Neural cell (in vitro differentiated cells): ENCODE measurements around the gene IGF2BP2. TPM values are rescaled to one million over a fixed set of nuclear protein-coding genes. Genes with fewer than 3 reads are reported as not detected.
A peak's percentile ranks its signal among the peaks of the same experiment; 100 is the strongest.

ENCODE experiments used
- H2AFZ ChIP-seq: fragments of 200-600, 300-800 bp; sonication (generic), shearing (Covaris generic); 2 replicates; pipeline ENCODE4 v1.6.0; 2014; ENCODE audit warnings: low read depth, mild to moderate bottlenecking, antibody characterized with exemption, low read length, moderate library complexity
- H3F3A ChIP-seq: fragments of 200-600 bp; shearing (Covaris generic); 2 replicates; pipeline ENCODE4 v1.6.1; 2016; ENCODE audit warnings: mild to moderate bottlenecking, moderate library complexity, mixed read lengths, antibody characterized with exemption, low read length; ENCODE audit not compliant: insufficient read depth, poor library complexity, severe bottlenecking
- H3K27ac ChIP-seq: fragments of 200-600, 300-800 bp; sonication (generic), shearing (Covaris generic); 2 replicates; pipeline ENCODE4 v1.5.1; 2014; ENCODE audit warnings: mild to moderate bottlenecking, low read length, moderate library complexity
- H3K27me3 ChIP-seq: fragments of 300-800, 200-600 bp; sonication (generic), shearing (Covaris generic); 2 replicates; pipeline ENCODE4 v1.6.0; 2014; ENCODE audit warnings: mild to moderate bottlenecking, low read depth, low read length, moderate library complexity; ENCODE audit not compliant: insufficient read depth
- H3K36me3 ChIP-seq: fragments of 300-800, 200-600 bp; sonication (generic), shearing (Covaris generic); 2 replicates; pipeline ENCODE4 v1.5.1; 2014; ENCODE audit warnings: mild to moderate bottlenecking, antibody characterized with exemption, low read length, moderate library complexity; ENCODE audit not compliant: insufficient read depth
- H3K4me2 ChIP-seq: fragments of 300-800, 200-600 bp; sonication (generic), shearing (Covaris generic); 2 replicates; pipeline ENCODE4 v1.6.0; 2014; ENCODE audit warnings: mild to moderate bottlenecking, low read length
- H3K4me3 ChIP-seq: fragments of 300-800, 200-600 bp; sonication (generic), shearing (Covaris generic); 2 replicates; pipeline ENCODE4 v1.5.1; 2014; ENCODE audit warnings: mild to moderate bottlenecking, low read length, moderate library complexity
- H3K79me2 ChIP-seq: fragments of 200-600 bp; shearing (Covaris generic); replicated peaks from 2 replicates; pipeline ENCODE4 v1.6.0; 2014; ENCODE audit warnings: mild to moderate bottlenecking, low read length, moderate library complexity; ENCODE audit not compliant: insufficient read depth
- H3K9ac ChIP-seq: fragments of 300-800, 200-600 bp; sonication (generic), shearing (Covaris generic); 2 replicates; pipeline ENCODE4 v1.6.1; 2016; ENCODE audit warnings: mild to moderate bottlenecking, low read length, mixed read lengths
- H3K9me2 ChIP-seq: fragments of 200-600 bp; shearing (Covaris generic); 2 replicates; pipeline ENCODE4 v1.6.1; 2016; ENCODE audit warnings: mild to moderate bottlenecking, low read length, mixed read lengths; ENCODE audit not compliant: insufficient read depth
- H3K9me3 ChIP-seq: fragments of 200-600, 300-800 bp; sonication (generic), shearing (Covaris generic); 2 replicates; pipeline ENCODE4 v1.6.1; 2016; ENCODE audit warnings: mild to moderate bottlenecking, mixed run types, low read length, moderate library complexity, mixed read lengths
- H4K20me1 ChIP-seq: fragments of 200-600 bp; shearing (Covaris generic); 2 replicates; pipeline ENCODE4 v1.6.1; 2016; ENCODE audit warnings: mild to moderate bottlenecking, mixed run types; ENCODE audit not compliant: insufficient read depth
- CTCF ChIP-seq: fragments of 450-650 bp; IDR thresholded peaks from 2 replicates; pipeline ENCODE4 v1.5.1; 2014; ENCODE audit warnings: antibody characterized with exemption, mild to moderate bottlenecking, moderate library complexity; ENCODE audit not compliant: poor library complexity, severe bottlenecking
- EP300 ChIP-seq: fragments of 450-650 bp; conservative IDR thresholded peaks from 2 replicates; pipeline ENCODE4 v1.6.1; 2014; ENCODE audit warnings: antibody characterized with exemption, mild to moderate bottlenecking, moderate library complexity; ENCODE audit not compliant: poor library complexity, severe bottlenecking
- MXI1 ChIP-seq: fragments of 450-650 bp; conservative IDR thresholded peaks from 2 replicates; pipeline ENCODE4 v1.6.1; 2014; ENCODE audit warnings: antibody characterized with exemption, mild to moderate bottlenecking; ENCODE audit not compliant: poor library complexity, severe bottlenecking
- POLR2AphosphoS5 ChIP-seq: IDR thresholded peaks from 2 replicates; pipeline ENCODE4 v1.6.1; 2012
- RAD21 ChIP-seq: fragments of 450-650 bp; conservative IDR thresholded peaks from 2 replicates; pipeline ENCODE4 v1.6.1; 2014; ENCODE audit warnings: antibody characterized with exemption, mild to moderate bottlenecking, moderate library complexity
- REST ChIP-seq: IDR thresholded peaks from 2 replicates; pipeline ENCODE4 v1.6.1; 2012; ENCODE audit warnings: borderline replicate concordance
- SMC3 ChIP-seq: fragments of 450-650 bp; conservative IDR thresholded peaks from 2 replicates; pipeline ENCODE4 v1.6.1; 2014; ENCODE audit warnings: antibody characterized with exemption, mild to moderate bottlenecking, moderate library complexity; ENCODE audit not compliant: poor library complexity
- TAF1 ChIP-seq: IDR thresholded peaks from 2 replicates; pipeline ENCODE4 v1.6.1; 2012; ENCODE audit warnings: low read depth
- polyA plus RNA-seq: library from polyadenylated mRNA; depleted of rRNA; stranded (reverse); fragments of >200 nt; gene quantifications from 2 replicates; pipeline ENCODE4 v1.2.3, GENCODE V29; 2014

IGF2BP2 gene
- polyA plus RNA-seq, 1 donor from 2014 or later = 46.6 TPM

GRCh38 chr3:185631108-185631507 is 193.7 kb downstream of the IGF2BP2 start:
- Histone ChIP-seq H3K9ac (no peak overlapping the region), H3F3A (no peaks in the 10 kb centered on the region), H3K9me2 (no peaks in the 10 kb centered on the region)

GRCh38 chr3:185630182-185630622 is 194.6 kb downstream of the IGF2BP2 start:
- no peaks in the 10 kb centered on the region for H3K27me3 ChIP-seq
- no peak overlapping the region for H3K9ac ChIP-seq
- no peaks in the 10 kb centered on the region for H4K20me1 ChIP-seq
- no peaks in the 10 kb centered on the region for H3F3A ChIP-seq
- H3K27ac ChIP-seq = no peak overlapping the region
- TF ChIP-seq TAF1 (no peak), SMC3 (no peak), POLR2AphosphoS5 (peak; percentile 12), CTCF (no peak), RAD21 (no peak)
- no peak overlapping the region for H2AFZ ChIP-seq
- H3K79me2 ChIP-seq = no peaks in the 10 kb centered on the region
- no peaks in the 10 kb centered on the region for H3K36me3 ChIP-seq
- no peak overlapping the region for H3K4me2 ChIP-seq
- no peaks in the 10 kb centered on the region for H3K9me3 ChIP-seq
- H3K9me2 ChIP-seq = no peaks in the 10 kb centered on the region
- no peak overlapping the region for H3K4me3 ChIP-seq

More at GRCh38 chr3:185631108-185631507, 193.7 kb downstream of the IGF2BP2 start:
- H4K20me1 ChIP-seq = no peaks in the 10 kb centered on the region
- no peaks in the 10 kb centered on the region for H3K27me3 ChIP-seq
- no peak overlapping the region for H3K4me3 ChIP-seq
- H3K36me3 ChIP-seq = no peaks in the 10 kb centered on the region
- H3K4me2 ChIP-seq = no peak overlapping the region
- no peak overlapping the region for H3K27ac ChIP-seq
- TF ChIP-seq EP300 = no peak
- TF ChIP-seq TAF1 = no peak
- TF ChIP-seq RAD21 = no peak
- TF ChIP-seq REST = no peak
- no peak for TF ChIP-seq SMC3
- no peak for TF ChIP-seq POLR2AphosphoS5
- TF ChIP-seq MXI1 = no peak
- TF ChIP-seq CTCF = no peak
- H3K79me2 ChIP-seq = no peaks in the 10 kb centered on the region
- H2AFZ ChIP-seq = no peak overlapping the region
- H3K9me3 ChIP-seq = no peaks in the 10 kb centered on the region
